NT2/D1 (cell line): ENCODE results near the gene KIAA1958.
A peak's percentile ranks its signal among the peaks of the same experiment; 100 is the strongest.

Experiments
- DNase-seq: peaks from one replicate; pipeline ENCODE4 v3.0.0-alpha.2; 2011; ENCODE audit warnings: low read depth, low spot score
- H3K27me3 ChIP-seq: 2 replicates; pipeline ENCODE4 v1.6.0; 2011; ENCODE audit warnings: mild to moderate bottlenecking; ENCODE audit not compliant: insufficient read length, insufficient read depth
- H3K36me3 ChIP-seq: 2 replicates; pipeline ENCODE4 v1.6.1; 2011; ENCODE audit warnings: mild to moderate bottlenecking, low read length, mixed read lengths; ENCODE audit not compliant: insufficient read depth, insufficient read length
- H3K4me1 ChIP-seq: 2 replicates; pipeline ENCODE4 v1.5.1; 2011; ENCODE audit not compliant: insufficient read depth, insufficient read length
- H3K4me3 ChIP-seq: 2 replicates; pipeline ENCODE4 v1.5.1; 2011; ENCODE audit warnings: low read depth; ENCODE audit not compliant: insufficient read length
- H3K9ac ChIP-seq: 2 replicates; pipeline ENCODE4 v1.6.0; 2011; ENCODE audit warnings: low read depth; ENCODE audit not compliant: insufficient read length
- H3K9me3 ChIP-seq: 2 replicates; pipeline ENCODE4 v1.5.1; 2011; ENCODE audit warnings: mild to moderate bottlenecking, low read length; ENCODE audit not compliant: insufficient read depth
- SUZ12 ChIP-seq: IDR thresholded peaks from 2 replicates; pipeline ENCODE4 v1.6.1; 2011; ENCODE audit not compliant: insufficient read length, insufficient read depth; ENCODE audit errors: extremely low read depth
- YY1 ChIP-seq: IDR thresholded peaks from 2 replicates; pipeline ENCODE4 v1.6.1; 2011; ENCODE audit not compliant: insufficient read length, insufficient read depth
- ZNF274 ChIP-seq: IDR thresholded peaks from 2 replicates; pipeline ENCODE4 v1.6.1; 2011; ENCODE audit warnings: mild to moderate bottlenecking, low read depth, low read length

KIAA1958 gene

GRCh38 chr9:112477330-112477729 lies 9.3 kb upstream of the KIAA1958 start:
- no peak overlapping the region for H3K9ac ChIP-seq
- peaks cover 7% of the 10 kb centered on the region; the same call in 1 of the 2 replicates for H3K9me3 ChIP-seq
- H3K4me1 ChIP-seq, result no peaks in the 10 kb centered on the region
- peaks cover 11% of the 10 kb centered on the region for H3K36me3 ChIP-seq
- H3K27me3 ChIP-seq, result no peaks in the 10 kb centered on the region
- DNase-seq, result no peak
- no peak overlapping the region for H3K4me3 ChIP-seq
- TF ChIP-seq YY1 (no peak), ZNF274 (no peak), SUZ12 (no peak)

- no peak for DNase-seq
- H3K9ac ChIP-seq, result no peak overlapping the region
- TF ChIP-seq ZNF274, result no peak
- TF ChIP-seq SUZ12, result no peak
- no peak for TF ChIP-seq YY1
- no peaks in the 10 kb centered on the region for H3K27me3 ChIP-seq
- peaks cover 7% of the 10 kb centered on the region; the same call in 1 of the 2 replicates for H3K9me3 ChIP-seq
- peaks cover 13% of the 10 kb centered on the region for H3K36me3 ChIP-seq
- no peaks in the 10 kb centered on the region for H3K4me1 ChIP-seq
- no peak overlapping the region for H3K4me3 ChIP-seq
These were observed 7.4 kb upstream of the KIAA1958 start for GRCh38 chr9:112479221-112479620.

DNA sequence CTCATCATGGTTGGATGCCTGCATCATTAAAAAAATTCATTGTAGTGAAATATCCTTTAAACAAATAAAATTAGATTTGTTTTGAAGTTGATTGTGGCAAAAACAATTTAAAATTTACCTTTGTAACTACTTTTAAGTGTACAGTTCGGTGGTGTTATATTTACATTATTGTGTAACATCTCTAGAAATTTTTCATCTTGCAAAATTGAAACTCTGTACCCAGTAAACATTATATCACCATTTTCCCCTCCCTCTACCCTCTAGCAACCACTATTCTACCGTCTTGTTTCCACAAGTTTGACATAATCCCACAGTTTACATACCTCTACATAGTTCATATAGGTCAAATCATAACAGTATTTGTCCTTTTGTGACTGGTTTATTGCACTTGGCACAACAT lies 2.0 kb upstream of the KIAA1958 start:
- TF ChIP-seq SUZ12 (no peak), ZNF274 (no peak), YY1 (no peak)
- no peak for DNase-seq
- no peaks in the 10 kb centered on the region for H3K27me3 ChIP-seq
- no peak overlapping the region for H3K4me3 ChIP-seq
- peaks cover 4% of the 10 kb centered on the region for H3K36me3 ChIP-seq
- no peaks in the 10 kb centered on the region for H3K9me3 ChIP-seq
- H3K9ac ChIP-seq, result no peak overlapping the region
- peaks cover 3% of the 10 kb centered on the region for H3K4me1 ChIP-seq

GRCh38 chr9:112485574-112485973 lies 1.1 kb upstream of the KIAA1958 start:
- Histone ChIP-seq H3K4me1 (peaks cover 3% of the 10 kb centered on the region), H3K36me3 (peaks cover 4% of the 10 kb centered on the region), H3K9ac (peak overlapping the region; percentile 98), H3K4me3 (peak overlapping the region; percentile 97), H3K27me3 (no peaks in the 10 kb centered on the region), H3K9me3 (no peaks in the 10 kb centered on the region)
- DNase-seq, result no peak
- no peak for TF ChIP-seq SUZ12

- Histone ChIP-seq H3K9ac (peak overlapping the region; percentile 87), H3K4me3 (peak overlapping the region; percentile 78), H3K4me1 (peaks cover 3% of the 10 kb centered on the region), H3K9me3 (no peaks in the 10 kb centered on the region), H3K27me3 (no peaks in the 10 kb centered on the region), H3K36me3 (peaks cover 10% of the 10 kb centered on the region)
- TF ChIP-seq SUZ12 (no peak), YY1 (no peak), ZNF274 (no peak)
- peak; percentile 6 for DNase-seq
These were observed 576 bp downstream of the KIAA1958 start for GRCh38 chr9:112487008-112487798.

GRCh38 chr9:112487799-112488340 lies 1.2 kb downstream of the KIAA1958 start:
- peak overlapping the region; percentile 78 for H3K4me3 ChIP-seq
- peaks cover 3% of the 10 kb centered on the region for H3K4me1 ChIP-seq
- H3K27me3 ChIP-seq, result no peaks in the 10 kb centered on the region
- peaks cover 16% of the 10 kb centered on the region for H3K36me3 ChIP-seq
- H3K9ac ChIP-seq, result peak overlapping the region; percentile 87
- TF ChIP-seq YY1 (no peak), ZNF274 (no peak), SUZ12 (no peak)
- H3K9me3 ChIP-seq, result no peaks in the 10 kb centered on the region
- DNase-seq, result peak; percentile 2

GRCh38 chr9:112489039-112489546 lies 2.5 kb downstream of the KIAA1958 start:
- Histone ChIP-seq H3K36me3 (peaks cover 19% of the 10 kb centered on the region), H3K4me1 (peaks cover 3% of the 10 kb centered on the region), H3K4me3 (no peak overlapping the region), H3K9me3 (peaks cover 12% of the 10 kb centered on the region; the same call in 1 of the 2 replicates), H3K27me3 (no peaks in the 10 kb centered on the region), H3K9ac (no peak overlapping the region)
- DNase-seq, result no peak
- TF ChIP-seq SUZ12, result no peak
- TF ChIP-seq YY1, result no peak
- TF ChIP-seq ZNF274, result no peak
